Astrocyte (in vitro differentiated cells and primary cell): Measurements from ENCODE around the gene PHF11.

Experiments used
- EZH2 ChIP-seq: IDR thresholded peaks from 2 replicates; pipeline ENCODE4 v1.6.1; 2012; ENCODE audit warnings: mild to moderate bottlenecking, low read length, inconsistent platforms; ENCODE audit not compliant: insufficient read depth
- TF ChIP-seq, protein P1 (sequence below): IDR thresholded peaks from 2 replicates; pipeline ENCODE4 v1.5.1; 2011; ENCODE audit warnings: low read depth, mild to moderate bottlenecking, inconsistent platforms, low read length, moderate library complexity; ENCODE audit not compliant: insufficient read depth

- TF ChIP-seq, protein P1, sequence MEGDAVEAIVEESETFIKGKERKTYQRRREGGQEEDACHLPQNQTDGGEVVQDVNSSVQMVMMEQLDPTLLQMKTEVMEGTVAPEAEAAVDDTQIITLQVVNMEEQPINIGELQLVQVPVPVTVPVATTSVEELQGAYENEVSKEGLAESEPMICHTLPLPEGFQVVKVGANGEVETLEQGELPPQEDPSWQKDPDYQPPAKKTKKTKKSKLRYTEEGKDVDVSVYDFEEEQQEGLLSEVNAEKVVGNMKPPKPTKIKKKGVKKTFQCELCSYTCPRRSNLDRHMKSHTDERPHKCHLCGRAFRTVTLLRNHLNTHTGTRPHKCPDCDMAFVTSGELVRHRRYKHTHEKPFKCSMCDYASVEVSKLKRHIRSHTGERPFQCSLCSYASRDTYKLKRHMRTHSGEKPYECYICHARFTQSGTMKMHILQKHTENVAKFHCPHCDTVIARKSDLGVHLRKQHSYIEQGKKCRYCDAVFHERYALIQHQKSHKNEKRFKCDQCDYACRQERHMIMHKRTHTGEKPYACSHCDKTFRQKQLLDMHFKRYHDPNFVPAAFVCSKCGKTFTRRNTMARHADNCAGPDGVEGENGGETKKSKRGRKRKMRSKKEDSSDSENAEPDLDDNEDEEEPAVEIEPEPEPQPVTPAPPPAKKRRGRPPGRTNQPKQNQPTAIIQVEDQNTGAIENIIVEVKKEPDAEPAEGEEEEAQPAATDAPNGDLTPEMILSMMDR = no peak
- no peak for TF ChIP-seq EZH2
Observed at GRCh38 chr13:49503951-49504350, 8.2 kb downstream of the PHF11 start.
